ENCODE data around the gene UAP1.

DNA sequence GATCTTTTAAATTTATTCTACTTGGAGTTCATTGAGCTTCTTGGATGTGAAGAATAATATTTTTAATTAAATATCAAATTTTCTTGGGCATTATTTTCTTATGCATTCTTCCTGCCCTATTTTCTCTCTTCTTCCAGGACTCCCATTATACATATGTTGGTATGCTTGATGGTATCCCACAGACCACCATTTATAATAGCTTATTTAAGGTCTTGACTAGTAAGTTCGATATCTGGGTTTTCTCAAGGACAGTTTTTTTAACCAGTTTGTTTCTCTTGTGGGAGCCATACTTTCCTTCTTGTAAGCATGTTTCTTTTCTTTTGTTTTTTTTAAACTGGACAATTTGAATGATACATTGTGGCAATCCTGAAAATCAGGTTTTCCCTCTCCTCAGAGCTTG is 55.3 kb downstream of the UAP1 start:
- TF ChIP-seq, protein P1, sequence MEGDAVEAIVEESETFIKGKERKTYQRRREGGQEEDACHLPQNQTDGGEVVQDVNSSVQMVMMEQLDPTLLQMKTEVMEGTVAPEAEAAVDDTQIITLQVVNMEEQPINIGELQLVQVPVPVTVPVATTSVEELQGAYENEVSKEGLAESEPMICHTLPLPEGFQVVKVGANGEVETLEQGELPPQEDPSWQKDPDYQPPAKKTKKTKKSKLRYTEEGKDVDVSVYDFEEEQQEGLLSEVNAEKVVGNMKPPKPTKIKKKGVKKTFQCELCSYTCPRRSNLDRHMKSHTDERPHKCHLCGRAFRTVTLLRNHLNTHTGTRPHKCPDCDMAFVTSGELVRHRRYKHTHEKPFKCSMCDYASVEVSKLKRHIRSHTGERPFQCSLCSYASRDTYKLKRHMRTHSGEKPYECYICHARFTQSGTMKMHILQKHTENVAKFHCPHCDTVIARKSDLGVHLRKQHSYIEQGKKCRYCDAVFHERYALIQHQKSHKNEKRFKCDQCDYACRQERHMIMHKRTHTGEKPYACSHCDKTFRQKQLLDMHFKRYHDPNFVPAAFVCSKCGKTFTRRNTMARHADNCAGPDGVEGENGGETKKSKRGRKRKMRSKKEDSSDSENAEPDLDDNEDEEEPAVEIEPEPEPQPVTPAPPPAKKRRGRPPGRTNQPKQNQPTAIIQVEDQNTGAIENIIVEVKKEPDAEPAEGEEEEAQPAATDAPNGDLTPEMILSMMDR (conservative IDR thresholded peaks at IDR 0.05), result no peak
- no peak for TF ChIP-seq EZH2 (IDR thresholded peaks at IDR 0.05; ENCODE audit: low read depth)

Measured in PC-9 (cell line).